Activated CD4-positive, alpha-beta T cell treated with anti-CD3 and anti-CD28 coated beads for 1 hour (primary cell): ENCODE data around the gene URB2.
"Not testable (repeated sequence)": the region's sequence is repeated elsewhere in the genome, so short reads cannot be mapped to it uniquely, and the experiment has no call there.

Experiments
- DNase-seq: peaks from one replicate; pipeline ENCODE4 v3.0.0-alpha.2; 2020

The URB2 gene

DNA sequence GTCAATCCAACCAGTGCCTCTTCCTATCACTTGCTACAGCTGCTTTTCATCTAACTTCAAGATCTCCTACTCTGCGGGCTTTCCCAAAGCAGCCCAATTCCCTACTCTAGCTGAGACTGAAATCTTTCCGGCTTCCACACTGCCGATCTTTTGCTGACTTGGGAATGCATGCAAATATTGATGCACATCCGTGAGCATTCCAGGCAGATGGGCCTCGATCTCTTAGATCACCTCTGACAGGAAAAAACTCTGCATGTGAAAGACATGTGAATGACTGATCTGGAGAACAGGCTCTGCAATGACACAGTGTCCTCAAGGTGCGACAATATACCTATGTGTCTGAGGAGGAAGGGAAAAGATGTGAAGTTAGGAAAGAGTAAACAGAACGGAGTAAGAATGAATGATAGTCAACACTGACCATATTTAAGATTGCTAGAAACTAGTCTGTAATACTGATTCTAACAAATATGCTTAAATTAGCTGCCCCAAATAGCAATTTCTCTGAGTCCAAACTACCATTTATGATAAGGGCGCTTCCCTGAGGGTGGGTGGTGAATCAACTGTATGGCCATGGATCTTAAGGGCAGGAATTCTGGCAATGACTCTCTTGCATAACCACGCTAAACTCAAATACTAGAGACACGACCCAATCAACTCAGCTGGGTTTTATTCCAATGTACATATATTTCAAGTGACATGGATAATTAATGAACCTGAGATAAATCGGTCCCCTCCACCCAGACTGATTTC is 8.5 kb upstream of the URB2 start:
- no peak for DNase-seq

DNA sequence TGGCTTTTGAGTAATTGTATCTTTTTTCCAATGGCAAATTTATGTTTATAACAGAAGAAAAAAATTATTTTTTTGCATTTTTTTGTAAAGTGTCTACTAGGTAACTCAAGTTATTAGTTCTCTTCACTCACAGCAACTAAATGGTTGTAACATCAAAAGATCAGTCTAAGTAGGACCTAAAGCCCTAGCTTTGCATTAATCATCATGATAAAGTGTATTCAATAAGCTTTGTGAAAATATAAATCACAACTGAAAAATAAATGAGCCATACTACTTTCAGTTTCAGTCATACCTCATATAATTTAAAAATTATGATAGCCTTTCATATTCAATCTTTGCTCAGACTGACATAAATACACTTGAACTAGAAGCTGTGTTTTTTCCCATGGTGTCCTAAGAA is 7.0 kb upstream of the URB2 start:
- DNase-seq: no peak

DNA sequence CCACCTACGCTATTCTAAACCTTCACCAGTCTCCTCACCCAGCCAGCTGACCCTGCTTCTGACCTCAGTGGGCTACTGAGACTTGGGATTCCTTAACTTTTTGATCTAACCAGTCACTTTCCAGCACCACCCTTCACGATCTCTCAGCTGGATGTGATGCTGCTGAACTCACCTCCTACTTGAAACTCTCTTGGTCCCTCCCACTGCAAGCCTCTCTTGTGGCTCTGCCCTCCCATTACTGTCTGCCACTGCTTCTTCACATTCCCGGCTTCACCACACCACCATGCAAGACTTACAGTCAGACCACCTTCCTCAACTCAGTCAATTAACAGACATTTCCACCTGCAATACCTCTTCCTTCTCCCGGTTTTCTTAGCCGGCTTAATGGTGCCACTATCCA is 6.4 kb upstream of the URB2 start:
- no peak for DNase-seq

DNA sequence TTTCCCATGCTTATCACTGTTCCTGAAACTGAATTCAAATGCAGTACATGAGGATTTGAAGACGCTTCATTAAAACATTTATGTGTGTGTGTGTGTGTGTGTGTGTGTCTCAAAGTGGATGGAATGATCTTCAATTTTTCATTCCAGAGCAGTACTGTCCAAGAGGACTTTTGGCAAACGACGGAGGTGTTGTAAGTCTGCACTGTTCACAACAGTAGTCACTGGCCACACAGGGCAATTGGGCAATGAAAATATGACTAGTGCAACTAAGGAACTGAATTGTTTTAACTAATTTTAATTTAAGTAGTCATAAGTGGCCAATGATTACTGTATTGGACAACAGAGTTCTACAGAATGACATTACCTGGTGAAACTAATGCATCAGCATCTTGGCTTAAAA is 5.2 kb upstream of the URB2 start:
- DNase-seq: no peak

DNA sequence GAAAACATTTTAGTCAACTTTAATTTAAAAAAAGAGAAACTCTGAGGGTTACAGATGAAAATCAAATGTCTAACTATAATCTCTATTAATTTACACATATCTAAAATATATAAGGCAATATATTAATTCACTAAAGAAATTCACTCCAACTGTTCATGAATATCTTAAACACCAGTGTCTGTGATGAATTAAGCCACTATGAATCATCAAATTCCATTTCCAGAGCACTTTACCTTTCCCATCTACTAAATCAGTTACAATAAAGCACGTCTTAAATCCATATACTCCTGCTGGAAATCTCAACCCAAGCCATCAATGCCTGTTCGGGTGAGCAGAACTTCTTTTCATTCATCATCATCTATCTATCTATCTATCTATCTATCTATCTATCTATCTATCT is 4.4 kb upstream of the URB2 start:
- no peak for DNase-seq

DNA sequence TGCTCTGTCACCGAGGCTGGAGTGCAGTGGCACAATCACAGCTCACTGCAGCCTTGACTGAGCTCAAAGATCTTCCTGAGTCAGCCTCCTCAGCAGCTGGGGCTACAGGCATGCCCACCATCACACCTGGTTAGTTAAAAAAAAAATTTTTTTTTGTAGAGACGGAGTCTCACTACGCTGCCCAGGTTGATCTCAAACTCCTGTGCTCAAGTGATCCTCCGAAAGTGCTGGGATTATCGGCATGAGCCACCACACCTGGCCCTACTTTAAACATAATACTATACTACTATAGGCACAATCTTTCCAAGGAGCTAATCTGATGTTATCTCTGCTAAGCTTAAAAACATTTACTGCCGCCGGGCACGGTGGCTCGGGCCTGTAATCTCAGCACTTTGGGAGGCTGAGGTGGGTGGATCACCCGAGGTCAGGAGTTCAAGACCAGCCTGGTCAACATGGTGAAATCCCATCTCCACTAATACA is 3.4 kb upstream of the URB2 start:
- not testable (repeated sequence) for DNase-seq

DNA sequence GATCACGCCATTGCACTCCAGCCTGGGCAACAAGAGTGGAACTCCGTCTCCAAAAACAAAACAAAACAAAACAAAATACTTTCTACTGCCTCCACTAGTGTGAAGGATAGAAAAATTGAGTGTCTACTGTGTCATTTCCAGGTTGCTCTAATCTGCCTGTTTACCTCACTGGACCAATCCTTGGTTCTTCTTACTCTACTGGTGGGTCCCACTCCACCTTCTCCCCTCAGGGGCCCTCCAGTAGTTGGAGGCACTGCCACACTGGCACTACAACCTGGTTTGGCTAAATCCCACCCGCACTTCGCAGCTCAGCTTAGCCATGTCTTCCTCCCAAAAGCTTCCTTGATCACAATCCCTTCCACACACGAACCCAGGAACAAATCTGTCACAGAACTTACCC is 2.8 kb upstream of the URB2 start:
- no peak for DNase-seq

DNA sequence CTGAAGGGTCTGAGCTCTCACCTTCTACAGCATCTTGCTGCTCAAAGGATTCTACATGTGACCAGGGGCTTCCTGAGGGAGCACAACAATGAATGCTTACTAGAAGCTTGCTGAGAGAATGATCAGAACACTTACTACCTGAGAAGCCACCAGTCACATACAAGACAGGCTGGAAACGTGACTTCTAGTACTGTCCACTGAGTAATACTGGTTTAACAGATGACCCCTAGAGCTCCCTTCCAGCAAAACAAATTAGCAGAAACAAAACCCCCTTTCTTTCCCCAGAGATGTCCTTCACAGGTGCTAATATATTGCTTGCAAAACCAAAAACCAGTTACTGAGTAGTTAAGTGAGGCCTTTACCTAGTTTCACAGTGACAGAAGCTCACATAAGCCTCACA is 2.2 kb upstream of the URB2 start:
- no peak for DNase-seq

DNA sequence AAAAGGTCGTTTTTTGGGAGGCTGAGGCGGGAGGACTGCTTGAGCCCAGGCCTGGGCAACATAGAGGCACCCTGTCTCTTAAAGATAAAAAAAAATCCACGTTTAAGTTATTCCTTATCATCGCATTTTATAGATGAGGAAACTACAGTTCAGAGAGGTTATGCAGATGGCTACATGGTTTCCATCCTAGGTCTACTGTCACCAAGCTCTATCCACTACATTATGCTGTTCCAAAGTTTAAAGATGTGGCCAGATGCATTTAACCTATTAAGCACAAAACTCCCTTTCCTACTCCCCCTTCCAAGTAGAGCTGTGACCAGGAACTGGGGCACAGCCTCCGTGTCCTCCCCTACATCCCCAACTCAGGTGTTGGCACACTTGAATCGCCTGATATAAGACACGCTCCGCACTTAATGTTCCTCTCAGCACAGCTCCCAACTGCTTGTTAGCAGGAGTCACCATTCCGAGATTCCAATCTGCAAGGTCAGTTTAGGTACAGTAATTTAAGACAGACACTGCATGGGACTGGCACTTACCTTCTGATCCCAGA is 1.5 kb upstream of the URB2 start:
- DNase-seq: no peak

DNA sequence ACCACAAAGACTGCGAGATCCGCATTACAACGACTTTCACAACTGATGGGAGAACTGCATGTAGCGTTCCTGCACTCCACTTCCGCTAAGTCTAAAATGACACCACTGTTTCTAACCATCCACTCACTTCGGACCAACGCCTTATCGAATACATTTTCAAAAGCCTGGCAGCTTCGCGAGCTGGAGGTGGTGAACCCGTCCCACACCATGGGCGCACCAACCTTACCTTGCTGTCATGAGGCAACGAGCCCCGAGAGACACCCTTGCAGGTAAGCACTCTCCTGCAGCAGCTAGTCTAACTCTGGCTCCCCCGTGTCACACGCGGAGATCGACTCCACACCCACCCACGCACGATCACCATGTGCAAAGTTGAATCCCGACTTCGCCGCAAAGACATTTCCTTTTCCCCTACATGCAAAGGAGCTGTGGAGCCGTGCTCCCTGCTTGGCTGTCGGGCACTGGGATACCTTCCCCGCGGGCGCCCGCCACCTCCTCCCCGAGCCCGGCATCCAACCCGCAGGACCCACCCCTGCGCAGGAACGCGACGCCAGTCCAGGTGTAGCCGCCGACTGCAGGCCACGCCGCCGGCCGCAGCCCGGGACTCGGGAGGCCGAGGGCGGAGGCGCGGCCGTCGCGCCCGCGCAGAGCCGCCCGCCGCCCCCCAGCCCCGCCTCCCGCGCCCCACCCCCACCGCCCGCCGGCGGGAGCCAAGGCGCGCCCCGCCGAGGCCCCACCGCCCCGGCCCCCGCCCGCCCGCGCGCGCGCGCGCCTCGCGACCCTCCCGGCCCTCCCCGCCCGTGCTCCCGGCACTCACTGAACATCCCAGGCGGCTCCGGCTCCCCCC is 754 bp upstream of the URB2 start:
- DNase-seq: peak; percentile 21

DNA sequence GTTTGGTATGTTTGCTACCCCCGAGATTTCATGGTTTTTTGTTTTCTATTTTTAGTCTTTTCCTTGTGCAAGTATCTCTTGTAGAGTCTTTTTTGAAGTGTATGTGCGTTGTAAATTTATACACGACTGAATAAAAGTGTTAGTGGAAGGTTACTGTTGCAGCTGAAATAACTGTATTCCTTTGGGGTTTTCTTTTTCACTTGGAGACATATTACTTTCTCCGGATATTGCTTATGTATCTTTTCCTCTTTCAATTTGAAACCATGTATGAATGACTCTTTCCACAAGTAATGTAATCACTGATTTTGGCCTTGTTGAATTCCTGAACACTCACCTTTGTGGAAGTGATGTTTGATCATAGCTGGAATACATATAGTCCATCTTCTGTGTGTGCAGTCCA is 956 bp downstream of the URB2 start:
- DNase-seq: no peak

DNA sequence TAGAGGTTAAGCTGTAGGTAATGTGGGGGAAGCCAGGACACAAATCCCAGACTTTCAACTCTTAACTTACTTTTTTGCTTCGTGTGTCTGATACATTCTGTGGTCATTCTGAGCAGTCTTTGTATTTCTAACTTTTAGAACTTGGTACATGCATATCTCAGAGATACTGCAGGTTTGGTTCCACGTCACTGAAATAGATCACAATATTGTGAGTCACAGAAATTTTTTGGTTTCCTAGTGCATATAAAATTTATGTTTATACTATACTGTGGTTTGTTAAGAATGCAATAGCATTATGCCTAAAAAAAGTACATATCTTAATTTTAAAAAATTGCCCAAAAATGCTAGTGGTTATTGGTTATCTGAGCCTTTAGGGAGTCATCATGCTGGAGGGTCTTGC is 3.2 kb downstream of the URB2 start:
- DNase-seq: no peak

DNA sequence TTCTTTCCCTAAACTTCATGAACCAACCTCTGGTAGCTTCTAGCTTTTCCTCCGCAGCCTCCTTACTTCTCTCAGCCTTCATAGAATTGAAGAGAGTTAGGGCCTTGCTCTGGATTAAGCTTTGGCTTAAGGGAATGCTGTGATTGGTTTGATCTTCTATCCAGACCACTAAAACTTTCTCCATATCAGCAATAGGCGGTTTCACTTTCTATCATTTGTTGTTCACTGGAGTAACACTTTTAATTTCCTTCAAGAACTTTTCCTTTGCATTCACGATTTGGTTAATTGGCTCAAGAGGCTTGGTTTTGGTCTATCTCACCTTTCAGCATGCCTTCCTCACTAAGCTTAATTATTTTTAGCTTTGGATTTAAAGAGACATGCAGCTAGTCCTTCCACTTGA is 5.1 kb downstream of the URB2 start:
- no peak for DNase-seq

DNA sequence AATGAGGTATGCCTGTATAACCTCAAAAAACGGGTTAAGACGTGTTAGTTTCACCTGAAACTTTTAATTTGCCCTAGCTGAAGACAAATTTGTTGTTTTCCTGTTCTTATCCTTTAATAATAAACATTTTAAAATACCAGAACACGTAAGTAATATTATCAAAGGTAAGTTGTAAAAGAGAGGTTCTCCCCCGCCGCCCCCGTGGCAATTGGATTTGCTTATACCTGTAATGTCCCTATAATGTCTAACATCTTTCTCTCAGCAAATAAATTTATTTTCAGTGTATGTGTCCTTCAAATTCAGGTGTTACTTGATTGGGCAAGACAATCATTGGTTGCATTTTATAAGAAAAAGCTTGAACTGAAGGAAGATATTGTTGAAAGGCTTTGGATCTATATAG is 5.9 kb downstream of the URB2 start:
- DNase-seq: no peak

DNA sequence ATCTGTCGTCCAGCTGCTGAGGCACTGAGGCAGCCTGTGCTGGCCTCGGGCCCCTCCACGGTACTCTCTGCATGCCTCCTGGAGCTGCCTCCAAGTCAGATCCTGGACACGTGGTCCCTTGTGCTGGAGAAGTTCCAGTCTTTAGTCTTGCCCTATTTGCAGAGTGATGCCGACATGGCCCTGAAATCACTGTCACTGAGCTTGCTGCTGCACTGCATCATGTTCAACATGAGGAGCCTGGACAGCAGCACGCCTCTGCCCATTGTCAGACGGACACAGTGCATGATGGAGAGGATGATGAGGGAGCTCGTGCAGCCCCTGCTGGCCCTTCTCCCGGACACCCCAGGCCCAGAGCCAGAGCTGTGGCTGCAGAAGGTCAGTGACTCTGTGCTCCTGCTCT is 10.0 kb downstream of the URB2 start:
- DNase-seq: no peak

DNA sequence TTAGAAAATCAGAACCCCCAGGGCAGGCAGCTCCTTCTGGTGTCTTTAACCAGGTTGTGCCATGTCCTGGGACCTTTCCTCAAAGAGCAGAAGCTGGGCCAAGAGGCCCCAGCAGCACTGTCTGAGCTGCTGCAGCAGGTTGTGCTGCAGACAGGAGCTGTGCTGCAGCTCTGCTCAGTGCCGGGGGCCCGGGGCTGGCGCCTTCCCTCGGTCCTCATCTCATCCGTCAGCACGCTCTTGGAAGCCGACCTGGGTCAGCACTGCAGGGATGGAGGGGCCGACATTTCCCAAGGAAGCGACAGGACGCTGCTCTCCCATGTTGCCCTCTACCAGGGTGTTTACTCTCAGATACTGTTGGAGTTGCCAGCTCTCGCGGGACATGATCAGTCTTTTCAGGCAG is 11.7 kb downstream of the URB2 start:
- no peak for DNase-seq

DNA sequence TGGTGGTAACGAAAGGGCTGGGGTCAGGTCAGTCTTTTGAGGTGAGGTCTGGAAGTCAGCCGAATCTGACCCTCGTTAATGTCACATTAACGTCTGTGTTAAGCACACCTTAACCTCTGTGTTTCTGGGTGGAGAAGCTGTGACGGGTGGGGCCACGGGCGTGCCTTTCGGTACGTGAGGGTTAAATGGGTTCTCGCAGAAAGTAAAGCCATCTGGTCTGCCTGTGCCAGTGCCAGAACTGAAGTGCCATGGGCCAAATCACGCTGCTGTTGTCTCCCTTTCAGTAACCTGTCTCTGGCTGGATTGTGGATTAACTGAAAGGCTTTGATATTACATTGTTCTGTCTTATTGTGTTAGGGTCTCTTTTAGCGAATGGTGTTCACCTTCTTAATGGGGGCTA is 14.4 kb downstream of the URB2 start:
- no peak for DNase-seq

DNA sequence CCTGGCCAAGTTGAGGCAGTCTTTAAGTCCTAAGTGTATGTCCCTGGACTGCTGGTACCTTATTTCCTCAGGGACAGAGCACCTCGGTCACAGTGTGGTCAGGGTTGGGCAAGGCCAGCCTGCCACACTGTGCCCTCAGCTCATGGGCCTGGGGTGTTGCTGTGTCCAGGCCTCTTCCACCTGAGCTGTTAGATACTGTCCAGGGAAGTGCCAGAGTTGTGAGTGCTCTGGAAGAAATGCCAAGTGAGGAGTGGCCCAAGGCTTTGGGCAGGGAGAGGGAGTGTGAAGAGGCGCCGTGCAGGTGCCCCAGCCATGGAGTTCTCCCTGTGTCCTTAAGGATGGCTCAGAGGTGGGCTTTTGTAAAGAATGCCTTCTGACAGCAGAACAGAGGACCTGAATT is 15.3 kb downstream of the URB2 start:
- no peak for DNase-seq

DNA sequence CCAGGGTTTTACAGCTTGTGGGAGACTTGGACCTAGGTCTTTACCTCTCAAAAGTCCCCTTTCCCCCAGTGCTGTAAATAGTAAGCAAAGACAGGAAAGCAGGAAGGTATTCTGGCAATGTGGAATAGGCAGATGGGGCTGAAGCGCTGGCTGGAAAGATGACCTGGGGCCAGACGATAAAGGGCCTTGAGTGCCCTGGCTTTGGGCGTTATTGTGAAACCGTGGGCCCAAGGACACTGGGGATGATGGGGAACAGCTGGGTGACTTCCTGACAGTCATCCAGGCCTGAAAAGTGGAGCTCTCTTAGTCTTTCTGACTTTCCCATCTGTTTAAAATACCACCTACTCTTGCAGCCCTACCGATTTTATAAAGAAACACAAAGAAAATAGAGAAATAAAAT is 16.3 kb downstream of the URB2 start:
- no peak for DNase-seq

DNA sequence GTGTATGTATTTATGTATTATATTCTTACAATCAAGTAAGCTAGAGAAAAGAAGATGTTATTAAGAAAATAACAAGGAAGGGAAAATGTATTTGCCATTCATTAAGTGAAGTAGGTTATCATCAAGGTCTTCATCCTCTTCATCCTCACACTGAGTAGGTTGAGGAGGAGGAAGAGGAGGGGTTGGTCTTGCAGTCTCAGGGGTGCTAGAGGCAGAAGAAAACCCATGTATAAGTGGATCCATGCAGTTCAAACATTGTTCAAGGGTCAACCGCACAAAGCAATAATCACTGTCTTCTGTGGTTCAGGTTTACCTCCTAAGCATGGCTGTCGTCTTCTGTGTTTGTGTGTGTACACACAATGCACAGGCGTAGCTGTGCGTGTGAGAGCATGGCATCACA is 16.9 kb downstream of the URB2 start:
- DNase-seq: no peak

DNA sequence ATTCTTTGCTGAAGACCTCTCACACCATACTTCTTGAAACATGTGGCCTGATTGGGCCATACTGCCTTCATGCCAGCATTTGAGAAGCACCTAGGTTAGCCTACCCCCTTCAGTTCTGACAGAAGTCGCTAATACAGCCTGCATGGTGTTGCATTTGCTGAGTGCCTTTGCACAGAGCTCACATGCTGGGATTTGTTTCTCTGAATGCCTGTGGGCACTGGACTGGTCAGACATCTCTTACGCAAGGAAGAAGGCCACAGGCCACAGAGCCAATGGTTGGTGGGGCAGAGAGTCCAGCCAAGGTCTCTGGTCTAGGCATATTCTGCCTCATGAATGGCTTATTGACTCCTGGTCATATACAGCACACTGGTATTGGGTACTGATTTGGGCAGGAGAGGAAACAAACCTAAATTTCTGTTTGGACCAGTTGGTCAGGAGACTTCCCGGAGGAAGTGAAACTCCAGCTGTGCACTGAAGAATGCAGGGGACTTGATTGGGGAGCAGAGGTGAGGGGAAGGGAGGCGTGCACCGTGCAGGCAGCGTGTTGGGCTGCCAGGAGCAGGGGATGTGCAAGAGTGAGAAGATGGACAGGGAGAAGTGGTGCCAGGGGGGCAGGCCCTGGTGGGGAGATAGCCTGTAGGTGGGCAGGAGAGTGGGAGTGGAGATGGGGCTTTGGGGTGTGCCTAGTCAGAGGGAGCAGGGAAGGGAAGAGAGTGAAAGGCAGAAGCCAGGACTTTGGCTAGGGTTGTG is 18.1 kb downstream of the URB2 start:
- DNase-seq: no peak

DNA sequence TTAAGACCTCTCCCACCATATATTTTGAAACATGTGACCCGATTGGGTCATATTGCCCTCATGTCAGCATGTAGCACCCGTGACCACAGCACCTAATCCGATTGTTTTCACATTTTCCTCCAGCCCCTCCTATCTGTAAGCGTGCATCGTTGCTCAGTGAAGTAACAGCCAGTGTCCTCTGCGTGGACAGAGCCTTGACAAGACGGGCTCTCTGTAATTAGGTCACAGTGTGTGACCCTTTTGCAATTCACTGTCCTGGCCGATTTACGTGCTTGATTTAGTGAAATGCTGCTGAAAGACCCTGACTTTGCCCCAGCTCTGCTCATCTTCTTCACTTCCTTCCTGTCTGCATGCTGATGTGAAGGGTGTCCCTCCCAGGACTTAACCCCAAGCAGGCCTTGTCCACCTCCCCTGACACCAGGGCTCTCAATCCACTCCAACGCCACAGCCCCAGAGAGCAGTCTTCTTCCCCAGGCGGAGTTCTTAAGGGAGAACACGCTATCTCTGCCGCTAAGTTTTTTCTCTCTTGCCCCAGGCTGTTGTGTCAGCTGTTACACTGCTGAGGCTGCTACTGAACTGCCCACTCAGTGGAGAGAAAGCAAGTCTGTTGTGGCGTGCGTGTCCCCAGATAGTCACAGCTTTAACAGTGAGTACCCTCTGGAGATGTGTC is 19.4 kb downstream of the URB2 start:
- DNase-seq: no peak

DNA sequence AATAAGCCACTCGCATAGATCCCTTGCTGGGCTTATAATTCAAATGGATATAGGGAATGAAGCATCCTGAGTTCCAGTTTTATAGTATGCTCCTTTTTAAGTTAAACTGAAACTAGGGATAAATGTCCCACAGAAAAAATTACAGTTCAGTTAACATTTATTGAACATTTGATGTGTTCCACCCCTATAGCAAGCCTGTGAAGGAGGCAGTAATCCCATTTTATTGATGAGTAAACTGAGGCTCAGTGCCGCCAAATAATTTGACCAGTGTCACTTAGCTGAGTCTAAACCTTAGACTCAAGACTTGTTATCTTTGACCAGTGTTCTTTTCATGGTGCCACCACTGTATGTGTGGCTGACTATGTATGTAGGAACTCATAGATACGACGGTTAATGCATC is 22.4 kb downstream of the URB2 start:
- DNase-seq: no peak
